Measurements from ENCODE around the gene AQP5.

The AQP5 gene

DNA sequence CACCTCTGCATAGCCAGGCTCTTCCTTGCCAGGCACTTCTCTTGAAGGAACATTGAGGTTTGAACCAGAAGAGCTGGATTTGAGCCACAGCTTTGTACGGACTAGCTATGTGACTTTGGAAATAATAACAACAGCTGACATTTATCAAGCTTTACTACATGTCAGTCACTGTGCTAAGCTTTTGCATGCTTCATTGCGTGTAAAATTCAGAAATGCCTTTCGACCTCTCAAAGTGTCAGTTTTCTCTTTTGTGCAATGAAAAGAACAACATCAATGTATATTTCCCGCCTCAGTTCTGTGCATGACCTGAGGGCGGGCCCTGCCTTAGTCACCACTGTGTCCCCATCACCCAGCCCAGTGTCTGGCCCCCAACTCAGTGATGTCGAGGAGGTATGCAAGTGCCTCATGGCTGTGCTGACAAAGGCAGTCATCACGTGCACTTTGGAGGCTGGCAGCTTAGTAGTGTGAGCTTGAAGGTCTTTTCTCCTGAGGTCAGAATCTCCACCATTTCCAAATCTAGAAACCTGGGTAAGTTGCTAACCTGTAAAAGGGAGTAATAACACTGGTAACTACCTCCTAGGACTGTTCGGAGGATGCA lies 29.0 kb upstream of the AQP5 start:
- DNase-seq: no peak

DNA sequence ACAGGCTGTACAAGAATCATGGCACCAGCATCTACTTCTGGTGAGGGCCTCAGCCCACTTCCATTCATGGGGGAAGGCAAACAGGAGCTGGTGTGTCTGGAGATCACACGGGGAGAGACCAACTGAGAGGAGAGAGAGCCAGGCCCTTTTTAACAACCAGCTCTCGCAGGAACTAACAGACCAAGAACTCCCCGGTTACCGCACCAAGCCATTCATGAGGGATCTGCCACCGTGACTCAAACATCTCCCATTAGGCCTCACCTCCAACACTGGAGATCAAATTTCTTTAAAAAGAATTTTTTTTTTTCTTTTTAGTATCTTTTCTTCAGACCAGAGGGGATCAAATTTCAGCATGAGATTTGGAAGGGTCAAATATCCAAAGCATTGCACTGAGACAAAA lies 27.9 kb upstream of the AQP5 start:
- no peak for DNase-seq

DNA sequence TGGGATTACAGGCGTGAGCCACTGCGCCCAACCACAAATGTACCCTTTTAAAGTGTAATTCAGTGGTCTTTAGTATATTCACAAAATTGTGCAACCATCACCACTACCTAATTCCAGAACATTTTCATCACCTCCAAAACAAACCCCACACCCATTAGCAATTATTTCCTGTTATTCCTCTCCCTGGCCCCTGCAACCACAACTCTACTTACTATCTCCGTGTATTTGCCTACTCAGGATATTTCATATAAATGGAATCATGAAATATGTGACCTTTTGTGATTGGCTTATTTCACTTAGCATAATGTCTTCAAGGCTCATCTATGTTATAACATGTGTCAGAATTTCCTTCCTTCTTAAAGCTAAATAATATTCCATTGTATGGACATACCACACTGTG lies 27.2 kb upstream of the AQP5 start:
- no peak for DNase-seq

DNA sequence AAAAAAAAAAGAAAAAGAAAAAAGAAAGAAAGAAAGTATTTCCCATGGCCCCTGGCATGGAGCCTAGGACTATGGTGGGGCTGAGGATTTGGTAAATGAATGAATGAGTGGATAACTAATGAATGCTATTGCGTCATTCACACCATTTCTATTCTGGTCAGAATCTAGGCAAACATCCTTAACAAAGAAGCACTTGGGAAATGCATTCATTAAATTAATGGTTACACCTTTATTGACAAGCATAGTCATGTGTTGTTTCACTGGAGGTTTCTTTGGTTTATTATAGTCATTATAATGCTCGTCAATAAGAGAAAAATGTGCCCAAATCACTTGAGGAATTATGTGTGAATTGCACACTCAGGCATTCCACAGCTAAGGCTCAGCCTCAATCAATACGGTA lies 24.7 kb upstream of the AQP5 start:
- DNase-seq: no peak

DNA sequence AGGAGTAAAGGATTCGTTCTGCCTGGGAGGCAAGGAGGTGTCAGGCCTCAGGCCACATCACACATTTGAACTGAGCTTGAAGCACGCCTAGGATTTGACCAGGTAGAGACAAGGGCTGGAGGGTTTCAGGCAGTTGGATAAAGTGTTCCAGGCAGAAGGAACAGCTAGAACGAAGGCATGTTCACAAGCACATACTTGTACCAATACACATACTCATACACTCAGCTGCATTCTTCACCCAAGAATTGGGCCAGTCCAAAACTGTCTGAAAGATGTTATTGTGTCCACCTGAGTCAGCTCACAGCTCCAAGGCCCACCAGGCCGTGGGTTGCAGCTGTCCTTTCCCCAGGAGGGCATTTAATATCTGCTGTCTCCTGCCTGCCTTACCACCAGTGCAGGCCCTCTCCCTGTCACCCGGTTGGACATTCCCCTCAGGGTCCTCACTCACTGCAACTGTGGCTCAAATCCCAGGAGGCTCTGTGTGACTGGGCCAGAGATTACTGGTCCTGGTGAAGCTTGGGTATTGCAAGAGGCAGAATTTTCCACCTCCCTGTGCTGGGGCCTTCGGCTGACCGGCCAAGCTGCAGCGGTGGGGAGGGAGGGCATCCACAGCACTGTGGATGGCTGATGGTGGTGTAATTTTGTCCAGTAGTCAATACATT lies 23.9 kb upstream of the AQP5 start:
- no peak for DNase-seq

DNA sequence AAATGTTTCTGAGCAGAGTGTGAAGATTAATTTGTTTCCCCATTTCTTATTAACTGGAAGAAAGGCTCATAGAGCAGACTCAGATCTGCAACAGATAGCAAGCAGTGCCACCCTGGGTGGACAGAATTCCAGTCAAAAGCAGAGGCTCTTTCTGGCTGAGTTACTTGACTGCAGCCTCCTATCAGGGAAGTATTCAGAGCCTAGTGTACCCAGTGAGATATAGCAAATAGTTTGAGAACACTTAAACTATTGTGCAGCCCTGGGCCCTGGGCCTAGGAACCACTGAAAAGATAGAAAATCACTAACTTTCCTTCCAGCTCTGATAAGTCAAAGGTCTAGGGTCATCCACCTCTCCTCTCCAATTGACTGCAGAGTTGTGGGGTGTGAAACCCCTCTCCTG lies 22.4 kb upstream of the AQP5 start:
- no peak for DNase-seq

DNA sequence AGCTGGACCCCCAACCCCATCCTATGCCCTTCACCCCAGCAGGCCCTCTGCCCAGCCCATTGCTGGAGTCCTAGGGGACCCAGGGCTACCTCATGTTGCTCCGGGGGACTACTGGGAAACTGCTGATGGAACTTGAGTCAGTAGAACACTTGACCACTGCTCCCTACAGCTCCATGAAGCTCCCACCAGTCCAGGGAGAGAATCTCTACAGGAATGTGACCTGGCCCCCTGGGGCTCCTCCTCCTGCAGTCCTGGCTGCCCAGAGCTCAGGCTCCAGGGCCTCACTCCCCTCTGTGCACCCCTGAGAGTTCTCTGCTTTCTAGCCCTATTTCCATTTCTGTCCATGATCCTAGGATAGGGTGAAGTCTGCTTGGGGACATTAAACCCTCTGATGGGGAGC lies 22.0 kb upstream of the AQP5 start:
- DNase-seq: no peak

DNA sequence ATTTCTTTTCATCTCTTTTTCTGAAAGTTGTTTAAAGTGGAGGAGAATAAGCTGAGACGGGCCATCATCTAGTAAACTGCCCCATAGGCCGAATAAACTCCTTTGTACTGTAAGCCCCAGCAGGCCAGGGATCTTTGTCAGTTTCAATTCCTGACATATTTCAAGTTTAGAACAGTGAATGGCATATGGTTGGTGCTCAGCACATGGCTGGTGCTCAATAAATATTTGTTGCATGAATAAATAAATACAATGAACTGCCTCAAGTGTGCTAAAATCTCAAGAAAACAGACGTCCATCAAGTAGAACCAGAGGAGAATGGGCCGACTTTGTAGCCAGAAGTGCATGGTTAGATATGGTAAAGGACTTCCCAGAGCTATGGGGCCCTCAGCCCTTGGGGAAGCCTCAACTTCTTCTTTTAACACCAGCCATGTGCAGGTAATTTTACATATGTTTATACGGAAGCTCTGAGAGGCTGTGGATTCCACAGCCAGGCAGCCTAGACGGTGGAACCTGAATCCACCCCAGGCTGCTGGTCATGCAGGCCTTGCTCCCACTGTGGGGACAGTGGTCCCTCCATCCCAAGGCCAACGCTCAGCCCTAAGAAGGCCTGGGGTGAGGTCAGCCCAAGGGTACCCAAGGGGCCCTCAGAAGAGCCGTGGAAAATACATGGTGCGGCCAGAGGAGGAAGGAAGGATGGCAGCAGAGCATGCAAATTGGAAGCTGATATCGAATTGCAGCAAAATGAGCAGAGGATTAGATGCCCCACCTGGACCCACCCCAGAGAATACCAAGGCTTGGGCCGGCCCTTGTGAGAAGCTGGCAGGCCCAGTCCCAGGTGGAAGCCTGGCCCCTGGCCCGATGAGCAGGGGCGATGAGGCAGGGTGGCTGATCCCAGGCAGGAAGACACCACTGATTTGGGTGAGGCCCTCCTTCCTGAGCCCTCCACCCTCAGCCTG lies 19.8 kb upstream of the AQP5 start:
- no peak for DNase-seq

DNA sequence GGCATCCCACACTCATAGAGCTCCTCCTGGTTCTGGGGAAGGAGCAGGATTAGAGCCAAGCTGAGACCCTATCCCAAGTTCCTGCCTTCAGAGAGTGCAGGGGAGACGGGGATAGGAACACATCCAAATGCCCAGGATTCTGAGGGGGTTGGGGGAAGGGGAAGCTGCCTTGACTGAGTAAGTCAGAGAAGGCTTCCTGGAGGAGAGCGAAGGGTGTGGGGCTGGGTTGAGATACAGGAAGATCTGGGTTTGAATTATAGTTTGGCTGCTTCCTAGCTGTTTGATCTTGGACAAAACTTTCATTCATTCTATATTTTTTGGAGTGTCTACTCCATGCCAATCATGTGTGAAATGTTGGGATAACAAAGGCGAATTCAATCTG lies 19.2 kb upstream of the AQP5 start:
- DNase-seq: no peak

DNA sequence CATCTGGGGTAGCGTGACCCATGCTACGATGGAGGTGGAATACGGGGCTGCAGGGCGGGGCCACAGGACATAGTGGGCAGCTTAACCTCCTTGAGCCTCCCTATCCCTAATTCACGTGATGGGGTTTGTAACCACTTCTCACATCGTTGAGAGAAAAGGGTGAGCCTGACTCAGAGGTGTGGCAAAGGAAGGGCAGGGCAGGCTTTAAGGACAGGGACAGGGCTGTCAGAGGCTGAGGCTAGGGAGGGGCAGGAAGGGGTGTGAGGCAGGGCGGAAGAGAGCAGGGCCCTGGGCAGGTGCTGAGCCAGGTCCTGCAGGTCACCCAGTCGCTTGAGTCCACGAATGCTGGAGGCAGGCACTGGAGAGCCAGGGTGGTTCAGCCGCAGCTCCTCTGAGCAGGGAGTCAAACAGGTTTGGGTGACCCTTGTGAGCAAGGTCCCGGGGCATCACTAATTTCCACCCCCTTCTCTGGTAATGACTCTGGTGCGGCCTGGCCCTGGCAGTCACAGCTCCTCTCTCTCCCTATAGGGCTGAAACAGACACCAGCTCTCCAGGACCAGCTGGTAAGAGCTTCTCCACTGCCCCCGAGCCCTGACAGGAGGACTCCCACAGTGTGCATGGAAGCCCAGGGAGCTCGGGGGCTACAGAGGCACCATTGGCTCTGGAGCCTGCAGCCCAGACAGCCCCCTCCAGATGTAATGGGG lies 18.6 kb upstream of the AQP5 start:
- no peak for DNase-seq

DNA sequence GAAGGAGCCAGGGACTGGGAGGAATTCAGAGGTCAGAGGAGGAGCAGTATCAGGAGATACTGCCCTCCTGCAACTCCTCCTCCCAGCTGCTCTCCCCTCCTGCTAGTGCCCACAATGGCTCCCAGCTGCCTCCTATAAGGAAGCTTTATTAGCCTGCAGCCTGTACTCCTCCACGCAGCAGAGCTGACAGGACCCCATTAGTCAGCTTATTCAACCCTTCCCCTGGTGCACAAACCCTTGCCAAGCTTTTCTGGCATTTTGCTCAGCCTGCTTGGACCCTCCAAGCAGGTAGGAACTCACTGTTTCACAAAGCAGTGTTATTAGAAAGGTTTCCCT lies 18.1 kb upstream of the AQP5 start:
- no peak for DNase-seq

DNA sequence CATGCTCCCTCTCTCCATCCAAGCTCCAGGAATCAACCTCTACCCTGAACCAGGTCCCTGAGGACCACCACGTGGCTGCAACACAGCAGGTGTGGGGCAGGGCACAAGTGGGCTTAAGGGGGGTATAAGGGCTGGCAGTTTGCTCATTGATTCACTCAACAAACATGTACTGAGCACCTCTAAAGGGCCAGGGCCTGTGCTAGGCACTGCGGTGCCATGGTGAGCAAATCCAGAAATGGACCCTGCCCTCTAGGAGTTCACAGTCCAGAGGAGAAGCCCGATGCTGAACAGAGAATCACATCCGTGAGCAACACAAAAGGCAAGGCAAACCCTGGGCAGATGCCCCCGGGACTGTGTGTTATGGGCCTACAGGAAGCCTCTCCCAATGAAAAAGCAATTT lies 17.6 kb upstream of the AQP5 start:
- DNase-seq: no peak

DNA sequence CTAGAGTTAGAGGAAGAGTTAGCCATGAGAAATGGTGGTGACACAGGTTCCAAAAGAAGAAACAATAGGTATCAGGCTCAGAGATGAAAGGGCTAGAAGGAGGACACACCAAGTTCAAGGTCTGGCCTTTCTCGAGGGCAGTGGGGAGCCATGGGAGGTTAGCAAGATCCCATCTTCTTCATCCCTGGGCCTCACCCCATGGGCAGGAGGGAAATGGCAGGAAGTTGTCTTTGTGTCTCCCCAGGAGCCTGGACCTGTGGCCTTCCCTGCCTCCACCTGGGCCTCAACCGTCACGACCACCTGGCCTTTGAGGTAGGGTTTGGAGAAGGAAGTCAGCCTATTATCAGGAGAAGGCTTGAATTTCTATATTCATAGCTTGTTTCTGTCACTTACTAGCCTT lies 17.0 kb upstream of the AQP5 start:
- DNase-seq: no peak

DNA sequence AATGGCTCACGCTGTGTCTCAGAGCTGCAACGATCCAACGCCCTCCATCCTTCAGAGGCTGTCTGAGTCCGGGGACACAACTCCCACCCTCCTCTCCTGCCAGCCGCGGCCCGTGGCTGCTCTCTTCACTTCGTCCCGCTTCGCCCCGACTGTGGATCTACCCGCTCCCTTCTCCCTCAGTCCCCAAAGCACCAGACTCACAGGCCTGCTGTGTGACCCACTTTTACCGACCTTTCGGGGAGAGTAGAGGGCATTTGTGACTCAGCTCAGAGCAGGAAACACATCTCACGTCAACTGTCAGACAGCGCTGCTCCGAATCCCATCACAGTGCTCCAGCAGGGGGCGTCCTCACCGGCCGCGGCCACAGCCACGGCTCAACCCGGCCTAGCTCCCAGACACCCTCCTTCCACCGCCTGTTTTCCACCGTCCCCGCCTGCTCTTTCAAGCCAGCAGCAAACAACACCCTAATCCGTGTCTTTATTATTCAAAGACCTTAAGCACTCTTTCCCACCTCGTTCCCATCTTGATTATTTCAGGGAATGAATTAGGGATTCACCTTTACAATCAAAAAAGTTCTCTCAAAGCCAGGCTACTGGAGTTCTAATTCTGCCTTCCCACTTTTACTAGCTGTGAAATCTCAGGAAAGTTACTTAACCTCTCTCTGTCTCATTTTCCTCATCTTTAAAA lies 16.1 kb upstream of the AQP5 start:
- no peak for DNase-seq

DNA sequence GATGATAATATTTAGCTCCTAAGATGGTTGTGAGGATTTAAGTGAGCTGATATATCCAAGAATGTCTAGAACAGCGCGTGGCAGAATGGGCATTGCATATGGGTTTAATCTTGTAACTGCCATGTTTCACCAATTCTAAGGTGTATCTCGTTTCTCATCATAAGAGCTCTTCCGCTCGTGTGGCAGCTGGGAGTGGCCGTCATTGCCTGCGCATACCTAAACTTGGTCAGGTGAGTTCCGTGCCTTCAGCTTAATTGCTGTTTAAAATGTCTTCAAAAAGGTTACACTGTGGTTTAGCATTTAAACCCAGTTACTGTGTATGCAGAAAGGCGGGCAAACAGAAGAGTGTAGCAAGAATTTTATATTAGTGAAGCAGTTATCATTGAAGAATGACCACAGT lies 15.6 kb upstream of the AQP5 start:
- DNase-seq: no peak

DNA sequence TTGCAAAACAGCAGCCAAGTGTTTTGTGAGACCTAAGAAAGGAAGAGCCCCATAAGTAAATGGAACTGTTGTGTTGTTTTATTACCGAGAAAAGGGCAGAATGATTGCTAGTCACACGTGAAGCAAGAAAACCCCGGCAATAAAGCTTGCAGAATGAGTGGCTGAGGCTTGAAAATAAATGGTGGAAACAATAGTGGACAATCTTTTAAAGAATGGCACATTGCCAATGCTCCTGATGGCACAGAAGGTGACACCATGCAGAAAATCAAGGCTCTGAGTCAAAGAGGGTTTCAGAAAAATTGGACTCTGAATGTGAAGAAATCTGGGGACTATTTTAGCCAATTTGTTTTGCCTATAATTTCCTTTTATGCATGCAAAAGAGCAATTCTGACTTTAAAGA lies 15.2 kb upstream of the AQP5 start:
- DNase-seq: no peak

DNA sequence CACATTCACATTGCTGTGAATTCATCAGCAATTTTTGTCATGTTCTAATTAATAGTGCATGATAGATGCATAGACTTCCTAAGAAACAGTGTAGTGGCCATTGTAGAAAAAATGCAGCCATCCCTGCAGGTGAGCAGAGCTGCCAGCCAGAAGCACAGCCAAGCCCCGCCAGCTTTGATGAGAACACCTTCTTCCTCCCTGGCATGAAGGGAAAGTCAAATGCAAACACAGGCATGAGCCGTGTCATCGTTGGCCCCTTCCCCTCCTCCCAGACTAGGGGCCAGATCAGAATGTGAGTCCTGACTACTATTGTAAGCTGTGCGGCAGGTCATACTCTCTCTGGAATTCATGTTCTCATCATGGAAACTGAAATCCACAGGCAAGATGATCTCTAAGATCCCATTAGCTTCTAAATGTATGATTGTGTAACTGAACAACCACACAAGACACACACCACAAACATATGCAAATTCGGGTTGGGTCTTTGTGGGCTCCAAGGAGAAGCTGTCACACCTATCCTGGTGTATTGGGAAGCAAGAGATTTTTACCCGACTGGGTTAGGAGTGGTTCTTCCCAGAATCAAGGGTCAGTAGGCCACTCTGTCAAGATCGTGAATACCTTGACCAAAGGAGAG lies 14.0 kb upstream of the AQP5 start:
- no peak for DNase-seq

DNA sequence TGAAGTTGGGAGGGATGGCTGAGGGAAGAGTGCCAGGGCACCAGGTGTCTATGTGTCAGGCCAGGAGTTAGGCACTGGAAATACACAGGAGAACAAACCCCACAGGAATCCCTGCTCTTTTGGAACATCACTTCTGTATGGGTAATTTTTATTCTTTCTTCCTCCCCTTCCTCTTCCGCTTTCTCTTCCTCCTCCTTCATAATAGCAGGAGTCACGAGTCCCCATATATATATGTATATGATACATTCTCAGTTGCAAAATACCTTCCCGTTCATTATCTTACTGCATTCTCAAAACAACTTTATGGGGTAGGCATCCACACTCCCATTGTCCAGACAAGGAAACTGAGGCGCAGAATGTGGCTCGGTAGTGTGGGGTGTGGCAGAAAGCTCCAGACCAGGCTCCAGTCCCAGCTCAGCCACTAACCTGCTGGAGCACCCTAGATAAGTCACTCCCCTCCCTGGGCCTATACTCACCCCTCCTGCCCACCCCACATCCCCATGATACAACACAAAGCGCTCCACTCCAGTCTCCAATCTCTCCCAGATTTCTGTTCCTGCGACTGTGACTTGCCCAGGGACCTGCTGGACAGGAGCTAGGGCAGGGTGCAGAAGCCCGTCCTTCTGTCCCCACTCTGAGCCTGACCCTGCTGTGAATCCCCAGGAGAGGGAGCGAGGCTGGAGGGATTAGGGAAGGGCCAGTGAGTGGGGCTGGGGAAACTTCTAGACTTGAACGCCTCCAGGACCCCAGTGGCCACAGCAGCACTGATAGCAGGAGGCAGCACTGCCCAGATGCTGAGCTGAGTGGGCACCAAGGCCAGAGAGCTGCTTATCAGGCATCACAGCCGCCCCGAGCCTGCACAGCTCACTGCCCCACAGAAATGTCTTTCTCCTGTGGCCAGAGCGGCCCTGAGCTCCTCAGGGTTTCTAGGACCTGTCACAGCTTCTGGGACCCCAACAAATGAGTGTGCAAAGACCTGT lies 12.5 kb upstream of the AQP5 start:
- no peak for DNase-seq

DNA sequence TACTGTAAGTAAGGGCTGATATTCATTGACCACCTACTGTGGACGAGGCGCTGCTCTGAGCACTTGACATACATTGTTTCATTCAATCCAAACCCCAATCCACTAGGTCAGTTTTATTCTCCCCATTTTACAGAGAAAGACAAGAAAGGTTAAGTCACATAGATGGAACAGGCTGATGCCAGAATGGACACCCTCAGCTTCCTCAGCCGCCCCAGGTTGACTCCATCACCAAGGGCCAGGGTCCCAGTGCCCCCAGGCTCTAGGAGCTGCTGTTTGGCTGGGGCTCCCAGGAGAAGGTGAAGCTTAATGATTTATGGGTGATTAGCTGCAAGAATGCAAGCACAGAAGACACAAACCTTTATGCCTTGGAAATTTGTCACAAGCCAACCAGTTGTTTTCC lies 11.8 kb upstream of the AQP5 start:
- no peak for DNase-seq

DNA sequence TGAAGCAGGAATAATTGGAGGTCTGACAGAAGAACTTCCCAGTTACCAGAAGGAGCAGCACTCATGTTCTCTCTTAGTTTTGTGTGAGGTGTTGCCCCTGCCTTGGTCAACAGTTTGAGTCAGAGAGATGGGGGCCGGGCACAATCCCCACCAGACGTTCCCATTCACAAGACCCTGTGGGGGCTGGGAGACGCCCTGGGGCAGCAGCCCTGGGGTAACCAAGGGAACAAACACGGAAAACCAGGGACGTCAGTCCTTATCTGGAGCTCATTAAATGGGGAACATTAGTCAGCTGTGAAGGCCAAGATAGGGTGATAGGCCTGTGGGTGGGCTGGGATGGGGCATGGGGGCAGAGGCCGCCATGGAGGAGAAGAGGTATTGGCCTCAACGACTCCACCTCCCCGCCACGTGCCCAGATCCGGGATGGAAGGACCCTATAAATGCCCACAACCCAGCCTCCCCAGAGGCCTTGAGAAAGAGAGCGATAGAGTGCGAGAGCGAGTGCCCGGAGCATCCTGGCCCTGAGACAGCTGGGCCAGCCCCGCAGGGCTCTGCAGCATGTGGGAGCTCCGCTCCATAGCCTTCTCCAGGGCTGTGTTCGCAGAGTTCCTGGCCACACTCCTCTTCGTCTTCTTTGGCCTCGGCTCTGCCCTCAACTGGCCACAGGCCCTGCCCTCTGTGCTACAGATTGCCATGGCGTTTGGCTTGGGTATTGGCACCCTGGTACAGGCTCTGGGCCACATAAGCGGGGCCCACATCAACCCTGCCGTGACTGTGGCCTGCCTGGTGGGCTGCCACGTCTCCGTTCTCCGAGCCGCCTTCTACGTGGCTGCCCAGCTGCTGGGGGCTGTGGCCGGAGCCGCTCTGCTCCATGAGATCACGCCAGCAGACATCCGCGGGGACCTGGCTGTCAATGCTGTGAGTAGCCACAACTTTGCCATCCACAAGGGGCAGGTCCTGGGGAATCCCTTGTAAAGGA lies 11.1 kb upstream of the AQP5 start, which contains the start of gene AQP2:
Gene AQP2, plus strand, starts transcription at position 465 of the 979 bp plus-strand sequence. Its CDS starts 94 bp downstream, at position 559.
- no peak for DNase-seq

Data from NCI-H1105 (cell line).